C4-2B (cell line): Measurements from ENCODE around the gene CYP1A2.

Experiments
- ZFX ChIP-seq: fragments of 450-650 bp; IDR thresholded peaks from 2 replicates; pipeline ENCODE4 v1.6.1; 2017
- TF ChIP-seq, protein P1 (sequence below): fragments of 450-650 bp; conservative IDR thresholded peaks from 2 replicates; pipeline ENCODE4 v1.5.1; 2017; ENCODE audit warnings: mild to moderate bottlenecking

DNA sequence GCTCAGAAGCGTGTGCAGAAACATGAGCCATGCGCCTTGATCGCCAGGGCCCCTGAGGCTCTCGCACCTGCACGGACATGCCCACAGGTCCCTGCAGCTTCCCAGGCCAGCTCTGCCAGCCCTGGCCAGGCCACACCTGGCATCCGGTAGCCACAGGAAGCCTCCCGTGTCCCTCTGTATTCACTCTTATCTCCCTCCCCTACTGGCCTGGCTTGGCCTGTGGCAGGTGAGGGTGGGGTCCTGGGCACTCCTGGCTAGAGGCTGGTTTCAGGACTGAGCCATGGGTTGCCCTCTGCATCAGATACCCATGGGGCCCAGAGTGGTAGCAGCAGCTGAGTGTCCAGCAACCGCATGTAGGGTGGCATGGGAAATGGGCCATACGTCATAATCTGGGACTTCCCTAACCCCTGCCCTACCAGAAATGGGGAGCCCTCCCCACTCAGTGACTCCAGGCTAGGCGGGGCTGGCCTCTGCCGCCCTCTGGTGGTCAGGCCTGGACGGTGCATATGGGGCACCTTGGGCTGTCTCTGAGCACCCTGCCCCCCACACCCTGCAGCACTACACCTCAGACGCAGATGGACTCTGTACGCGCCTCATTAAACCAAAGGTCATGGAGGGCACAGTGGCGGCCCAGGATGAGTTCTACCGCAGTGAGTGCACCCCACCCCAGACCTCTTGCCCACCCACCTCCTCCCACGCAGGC lies 51.4 kb downstream of the CYP1A2 start:
- TF ChIP-seq, protein P1, sequence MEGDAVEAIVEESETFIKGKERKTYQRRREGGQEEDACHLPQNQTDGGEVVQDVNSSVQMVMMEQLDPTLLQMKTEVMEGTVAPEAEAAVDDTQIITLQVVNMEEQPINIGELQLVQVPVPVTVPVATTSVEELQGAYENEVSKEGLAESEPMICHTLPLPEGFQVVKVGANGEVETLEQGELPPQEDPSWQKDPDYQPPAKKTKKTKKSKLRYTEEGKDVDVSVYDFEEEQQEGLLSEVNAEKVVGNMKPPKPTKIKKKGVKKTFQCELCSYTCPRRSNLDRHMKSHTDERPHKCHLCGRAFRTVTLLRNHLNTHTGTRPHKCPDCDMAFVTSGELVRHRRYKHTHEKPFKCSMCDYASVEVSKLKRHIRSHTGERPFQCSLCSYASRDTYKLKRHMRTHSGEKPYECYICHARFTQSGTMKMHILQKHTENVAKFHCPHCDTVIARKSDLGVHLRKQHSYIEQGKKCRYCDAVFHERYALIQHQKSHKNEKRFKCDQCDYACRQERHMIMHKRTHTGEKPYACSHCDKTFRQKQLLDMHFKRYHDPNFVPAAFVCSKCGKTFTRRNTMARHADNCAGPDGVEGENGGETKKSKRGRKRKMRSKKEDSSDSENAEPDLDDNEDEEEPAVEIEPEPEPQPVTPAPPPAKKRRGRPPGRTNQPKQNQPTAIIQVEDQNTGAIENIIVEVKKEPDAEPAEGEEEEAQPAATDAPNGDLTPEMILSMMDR, result peak; percentile 98
- TF ChIP-seq ZFX, result no peak
